ENCODE results near the gene EHD2. TPM values are rescaled to one million over a fixed set of nuclear protein-coding genes. Genes with fewer than 3 reads are reported as not detected.
"Not testable (repeated sequence)": the region's sequence is repeated elsewhere in the genome, so short reads cannot be mapped to it uniquely, and the experiment has no call there.

The EHD2 gene
- total and polyA plus RNA-seq, 3 experiments from 2014 or later, result 0.07 TPM; not detected in 2

GRCh38 chr19:47781590-47782262, 68.5 kb downstream of the EHD2 start:
- Mint-ChIP-seq H3K36me3 (peaks cover 4 to 60% (median 19%) of the 10 kb centered on the region in 3 donors), H3K4me1 (peaks cover 28 to 44% (median 35%) of the 10 kb centered on the region in 3 donors), H3K9me3 (no peaks in the 10 kb centered on the region), H3K27me3 (no peaks in the 10 kb centered on the region), H3K4me3 (peak overlapping the region in 4 of 7 donors; percentile 5 to 97 (median 34)), H3K27ac (peak overlapping the region in 5 of 8 donors; percentile 43 to 92 (median 54))
- peaks cover 5% of the 10 kb centered on the region for H3K36me3 ChIP-seq (ENCODE audit: insufficient read depth, low read length)
- H3K4me3 ChIP-seq (ENCODE audit: low read length), result no peak overlapping the region
- H3K9me3 ChIP-seq (ENCODE audit: low read length), result no peaks in the 10 kb centered on the region
- H3K4me1 ChIP-seq (ENCODE audit: insufficient read depth, low read length), result peaks cover 13% of the 10 kb centered on the region
- CTCF ChIA-PET, result no interaction called here
- no peak for DNase-seq
- no peaks in the 10 kb centered on the region for H3K27me3 ChIP-seq (ENCODE audit: insufficient read depth, low read length, poor library complexity, severe bottlenecking)
- POLR2A ChIA-PET, result no interaction called here
- H3K27ac ChIP-seq (ENCODE audit: low read depth, low read length), result no peak overlapping the region

GRCh38 chr19:47786566-47786965, 73.3 kb downstream of the EHD2 start:
- ChIA-PET POLR2A (no interaction called here), CTCF (no interaction called here)
- no peak for DNase-seq
- Histone ChIP-seq H3K36me3 (ENCODE audit: insufficient read depth, low read length) (peaks cover 3% of the 10 kb centered on the region), H3K27ac (ENCODE audit: low read depth, low read length) (no peak overlapping the region), H3K9me3 (ENCODE audit: low read length) (no peaks in the 10 kb centered on the region), H3K4me1 (ENCODE audit: insufficient read depth, low read length) (no peaks in the 10 kb centered on the region), H3K4me3 (ENCODE audit: low read length) (no peak overlapping the region), H3K27me3 (ENCODE audit: insufficient read depth, low read length, poor library complexity, severe bottlenecking) (no peaks in the 10 kb centered on the region)
- H3K36me3 Mint-ChIP-seq, result peaks cover 1 to 44% (median 13%) of the 10 kb centered on the region in 3 donors
- H3K9me3 Mint-ChIP-seq, result no peaks in the 10 kb centered on the region
- H3K27me3 Mint-ChIP-seq, result peaks cover 0 to 3% of the 10 kb centered on the region in 2 donors
- peak overlapping the region in 1 of 8 donors; percentile 26 for H3K27ac Mint-ChIP-seq
- no peak overlapping the region for H3K4me3 Mint-ChIP-seq
- H3K4me1 Mint-ChIP-seq, result peaks cover 3 to 9% (median 4%) of the 10 kb centered on the region in 3 donors

- H3K4me1 Mint-ChIP-seq; H3K36me3 ChIP-seq (ENCODE audit: insufficient read depth, low read length); H3K4me1 ChIP-seq (ENCODE audit: insufficient read depth, low read length); H3K27ac ChIP-seq (ENCODE audit: low read depth, low read length); H3K27ac Mint-ChIP-seq; H3K4me3 ChIP-seq (ENCODE audit: low read length); DNase-seq; CTCF ChIA-PET; H3K9me3 Mint-ChIP-seq; H3K27me3 Mint-ChIP-seq; H3K27me3 ChIP-seq (ENCODE audit: insufficient read depth, low read length, poor library complexity, severe bottlenecking); H3K9me3 ChIP-seq (ENCODE audit: low read length); POLR2A ChIA-PET; H3K4me3 Mint-ChIP-seq: not testable (repeated sequence)
- peaks cover 0 to 36% (median 7%) of the 10 kb centered on the region in 3 donors for H3K36me3 Mint-ChIP-seq
Measured at GRCh38 chr19:47787307-47787706, 74.1 kb downstream of the EHD2 start.

- POLR2A ChIA-PET; H3K27ac ChIP-seq (ENCODE audit: low read depth, low read length); H3K4me3 Mint-ChIP-seq: not testable (repeated sequence)
Measured at GRCh38 chr19:47789811-47790210, 76.6 kb downstream of the EHD2 start.

GRCh38 chr19:47790398-47790814, 77.2 kb downstream of the EHD2 start:
- Histone ChIP-seq H3K27ac (ENCODE audit: low read depth, low read length) (no peak overlapping the region), H3K36me3 (ENCODE audit: insufficient read depth, low read length) (no peaks in the 10 kb centered on the region), H3K4me3 (ENCODE audit: low read length) (no peak overlapping the region), H3K9me3 (ENCODE audit: low read length) (no peaks in the 10 kb centered on the region), H3K27me3 (ENCODE audit: insufficient read depth, low read length, poor library complexity, severe bottlenecking) (no peaks in the 10 kb centered on the region), H3K4me1 (ENCODE audit: insufficient read depth, low read length) (no peaks in the 10 kb centered on the region)
- ChIA-PET POLR2A (no interaction called here), CTCF (interaction anchor here (0.8 to 2.4 kb wide), 9 partner anchors 10 to 358 kb away, joined by 3 to 7 read pairs (median 4); partner anchors contain the start of gene EHD2)
- H3K4me1 Mint-ChIP-seq, result peaks cover 0 to 3% (median 1%) of the 10 kb centered on the region in 3 donors
- peaks cover 0 to 2% (median 0%) of the 10 kb centered on the region in 5 donors for H3K9me3 Mint-ChIP-seq
- H3K27me3 Mint-ChIP-seq, result peaks cover 1 to 4% of the 10 kb centered on the region in 2 donors
- peaks cover 0 to 10% (median 1%) of the 10 kb centered on the region in 3 donors for H3K36me3 Mint-ChIP-seq
- DNase-seq, result peak; percentile 56 to 85 (median 77)
- no peak overlapping the region for H3K4me3 Mint-ChIP-seq
- no peak overlapping the region for H3K27ac Mint-ChIP-seq

More at GRCh38 chr19:47789811-47790210, 76.6 kb downstream of the EHD2 start:
- H3K9me3 ChIP-seq (ENCODE audit: low read length); H3K27me3 ChIP-seq (ENCODE audit: insufficient read depth, low read length, poor library complexity, severe bottlenecking); H3K4me1 ChIP-seq (ENCODE audit: insufficient read depth, low read length); H3K36me3 ChIP-seq (ENCODE audit: insufficient read depth, low read length); H3K9me3 Mint-ChIP-seq; H3K4me1 Mint-ChIP-seq; DNase-seq; H3K27me3 Mint-ChIP-seq; H3K4me3 ChIP-seq (ENCODE audit: low read length); H3K27ac Mint-ChIP-seq: not testable (repeated sequence)
- CTCF ChIA-PET, result interaction anchor here (1.1 to 2.4 kb wide), 6 partner anchors 10 to 357 kb away, joined by 3 to 7 read pairs (median 4); partner anchors contain the start of gene EHD2
- H3K36me3 Mint-ChIP-seq, result peaks cover 0 to 14% (median 2%) of the 10 kb centered on the region in 3 donors

- H3K27me3 ChIP-seq (ENCODE audit: insufficient read depth, low read length, poor library complexity, severe bottlenecking), result no peaks in the 10 kb centered on the region
- Mint-ChIP-seq H3K27ac (no peak overlapping the region), H3K27me3 (peaks cover 5 to 7% of the 10 kb centered on the region in 2 donors), H3K9me3 (peaks cover 0 to 2% (median 0%) of the 10 kb centered on the region in 5 donors), H3K36me3 (peaks cover 0 to 2% (median 0%) of the 10 kb centered on the region in 3 donors), H3K4me3 (no peak overlapping the region), H3K4me1 (peaks cover 0 to 3% (median 1%) of the 10 kb centered on the region in 3 donors)
- no peak overlapping the region for H3K4me3 ChIP-seq (ENCODE audit: low read length)
- no peak for DNase-seq
- H3K9me3 ChIP-seq (ENCODE audit: low read length), result no peaks in the 10 kb centered on the region
- POLR2A ChIA-PET, result no interaction called here
- CTCF ChIA-PET, result no interaction called here
- H3K27ac ChIP-seq (ENCODE audit: low read depth, low read length), result no peak overlapping the region
- no peaks in the 10 kb centered on the region for H3K4me1 ChIP-seq (ENCODE audit: insufficient read depth, low read length)
- no peaks in the 10 kb centered on the region for H3K36me3 ChIP-seq (ENCODE audit: insufficient read depth, low read length)
Measured at GRCh38 chr19:47792616-47793015, 79.4 kb downstream of the EHD2 start.

Other genes starting within 250 kb of the EHD2 start
- not detected for gene SLC8A2, start 241.5 kb upstream of the EHD2 start, total RNA-seq
- not detected for gene SLC8A2, start 241.5 kb upstream of the EHD2 start, polyA plus RNA-seq
- 10 to 100 TPM; 10.8 to 12.4 TPM for gene KPTN, start 229.2 kb upstream of the EHD2 start, total RNA-seq
- 5.9 TPM for gene KPTN, start 229.2 kb upstream of the EHD2 start, polyA plus RNA-seq
- 10 to 100 TPM; 77.6 to 78.0 TPM for gene NAPA, start 198.4 kb upstream of the EHD2 start, total RNA-seq
- gene NAPA, start 198.4 kb upstream of the EHD2 start, polyA plus RNA-seq, result 122 TPM
- under 1 TPM; 0.13 to 0.44 TPM for gene ZNF541, start 140.3 kb upstream of the EHD2 start, total RNA-seq
- gene ZNF541, start 140.3 kb upstream of the EHD2 start, polyA plus RNA-seq, result 0.18 TPM
- gene BICRA, start 104.3 kb upstream of the EHD2 start, total RNA-seq, result 10 to 100 TPM; 11.5 to 13.9 TPM
- 1.6 TPM for gene BICRA, start 104.3 kb upstream of the EHD2 start, polyA plus RNA-seq
- 100 to 1,000 TPM; 236 to 243 TPM for gene NOP53, start 32.1 kb downstream of the EHD2 start, total RNA-seq
- 196 TPM for gene NOP53, start 32.1 kb downstream of the EHD2 start, polyA plus RNA-seq
- 100 to 1,000 TPM; 116 to 122 TPM for gene SELENOW, start 65.3 kb downstream of the EHD2 start, total RNA-seq
- gene SELENOW, start 65.3 kb downstream of the EHD2 start, polyA plus RNA-seq, result 334 TPM
- gene TPRX1, start 91.1 kb downstream of the EHD2 start, total RNA-seq, result not detected
- gene TPRX1, start 91.1 kb downstream of the EHD2 start, polyA plus RNA-seq, result not detected
- not detected for gene CRX, start 108.5 kb downstream of the EHD2 start, total RNA-seq
- gene CRX, start 108.5 kb downstream of the EHD2 start, polyA plus RNA-seq, result not detected
- not detected for gene TPRX2, start 145.8 kb downstream of the EHD2 start, total RNA-seq
- not detected for gene TPRX2, start 145.8 kb downstream of the EHD2 start, polyA plus RNA-seq
- gene SULT2A1, start 172.9 kb downstream of the EHD2 start, total RNA-seq, result not detected
- not detected for gene SULT2A1, start 172.9 kb downstream of the EHD2 start, polyA plus RNA-seq

All from CD8-positive, alpha-beta memory T cell (primary cell).